Testis (tissue), 3 donors: Measurements from ENCODE around the gene MRPL42. TPM values are rescaled to one million over a fixed set of nuclear protein-coding genes. Genes with fewer than 3 reads are reported as not detected.

Source experiments
- DNase-seq: peaks from one replicate; pipeline ENCODE4 v3.0.0-alpha.2; 2019
- H3K27ac ChIP-seq, 2 donors: fragments of 200-600 bp; sonication (generic); one replicate each; pipeline ENCODE4 v1.5.1; 2019
- H3K27me3 ChIP-seq: fragments of 200-600 bp; sonication (generic); one replicate; pipeline ENCODE4 v1.5.1; 2019
- H3K36me3 ChIP-seq: fragments of 200-600 bp; sonication (generic); one replicate; pipeline ENCODE4 v1.5.1; 2017; ENCODE audit warnings: low read depth; ENCODE audit errors: missing control alignments
- H3K4me1 ChIP-seq: fragments of 200-600 bp; sonication (generic); one replicate; pipeline ENCODE4 v1.5.1; 2019
- H3K4me3 ChIP-seq, 2 donors: fragments of 200-600 bp; sonication (generic); one replicate each; pipeline ENCODE4 v1.5.1; 2017 to 2019
- H3K9me3 ChIP-seq: fragments of 200-600 bp; sonication (generic); one replicate; pipeline ENCODE4 v1.5.1; 2017
- CTCF ChIP-seq, 3 experiments: fragments of 450-650 bp in 2 of 3; fragments of 200-600 bp in 1 of 3; sonication (generic) in 1 of 3; IDR thresholded peaks; one replicate each; pipeline ENCODE4 v1.5.1; 2016 to 2019; ENCODE audit warnings: antibody characterized with exemption in 3 of 3, mild to moderate bottlenecking in 2 of 3, moderate library complexity in 1 of 3
- POLR2A ChIP-seq: fragments of 450-650 bp; IDR thresholded peaks from one replicate; pipeline ENCODE4 v1.6.1; 2017; ENCODE audit warnings: antibody characterized with exemption, mild to moderate bottlenecking, moderate library complexity
- WGBS, 2 donors: methylation state at CpG; one replicate each; pipeline ENCODE4 v1.1.5; 2018; 5-methylcytosine and 5-hydroxymethylcytosine counted together
- intact Hi-C: fragments of 100-400 bp; cut with DNase I; formaldehyde crosslinking; loops from one replicate; pipeline ENCODE4 v1.15.1; 2023; ENCODE audit warnings: low total_unique reads
- polyA plus RNA-seq: library from polyadenylated mRNA; stranded (reverse); fragments of 350-450 nt; fragmentation: Illumina TruSeq; extraction: RNeasy Lipid Tissue Mini Kit (QIAGEN cat#74804); gene quantifications from one replicate; pipeline ENCODE4 v1.2.3, GENCODE V29; 2014; ENCODE audit warnings: low read depth, low replicate concordance; ENCODE audit not compliant: insufficient read depth
- total RNA-seq, 2 donors: library from RNA; depleted of rRNA; stranded (reverse); fragments of >200 nt; gene quantifications; one replicate each; pipeline ENCODE4 v1.2.3, GENCODE V29; 2016

The MRPL42 gene
- total and polyA plus RNA-seq, 3 donors from 2014 or later, result 38.8 to 93.5 (median 39.6) TPM

DNA sequence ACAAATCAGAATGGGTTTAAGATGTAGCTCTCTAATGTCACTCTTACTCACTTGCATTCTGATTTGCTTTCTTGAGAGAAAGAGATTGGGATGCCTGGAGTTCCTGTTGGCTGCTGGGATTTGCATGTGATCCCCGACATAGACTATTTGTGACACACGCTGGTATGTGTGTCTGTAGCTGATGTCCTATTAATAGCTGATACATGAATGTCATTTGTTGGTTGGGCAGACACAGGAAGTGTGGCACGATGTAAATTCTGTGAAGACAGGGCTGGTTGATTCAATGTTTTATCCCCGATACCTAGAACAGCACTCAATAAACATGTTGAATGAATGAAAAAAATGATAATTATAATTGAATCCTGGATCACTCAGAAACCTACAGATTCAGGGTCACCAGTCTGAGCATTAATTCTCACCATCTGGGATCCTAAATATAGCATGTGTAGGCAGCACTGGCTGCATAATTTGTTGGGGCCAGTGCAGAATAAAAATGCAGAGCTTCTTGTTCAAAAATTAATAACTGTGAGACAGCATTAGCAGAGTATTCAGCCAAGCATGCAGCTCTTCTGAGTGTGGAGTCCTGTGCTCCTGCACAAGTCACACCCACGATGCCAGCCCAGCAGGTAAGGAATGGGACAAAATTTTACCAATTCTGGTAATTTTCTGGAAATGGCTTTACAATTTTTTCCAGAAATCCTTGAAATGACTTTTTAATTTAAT is 69.6 kb downstream of the MRPL42 start:
- Histone ChIP-seq H3K36me3 (no peaks in the 10 kb centered on the region), H3K9me3 (no peaks in the 10 kb centered on the region), H3K27me3 (no peaks in the 10 kb centered on the region), H3K4me3 (no peak overlapping the region), H3K27ac (no peak overlapping the region), H3K4me1 (no peaks in the 10 kb centered on the region)
- TF ChIP-seq POLR2A (no peak), CTCF (IDR thresholded peaks at IDR 0.05) (no peak)
- intact Hi-C loops, result no loop called here
- DNase-seq, result no peak
- 71 to 80% methylated on average over 5 of the region's 5 CpGs for WGBS, 2 donors

GRCh38 chr12:93537769-93538168 is 70.5 kb downstream of the MRPL42 start:
- no peaks in the 10 kb centered on the region for H3K9me3 ChIP-seq
- H3K4me3 ChIP-seq, result no peak overlapping the region
- no peak overlapping the region for H3K27ac ChIP-seq
- 90 to 94% methylated on average over 5 of the region's 5 CpGs for WGBS, 2 donors
- no peaks in the 10 kb centered on the region for H3K36me3 ChIP-seq
- H3K4me1 ChIP-seq, result no peaks in the 10 kb centered on the region
- no peaks in the 10 kb centered on the region for H3K27me3 ChIP-seq
- intact Hi-C loops, result no loop called here
- no peak for DNase-seq
- TF ChIP-seq CTCF (IDR thresholded peaks at IDR 0.05) (no peak), POLR2A (no peak)

GRCh38 chr12:93539821-93540220 is 72.5 kb downstream of the MRPL42 start:
- H3K27me3 ChIP-seq, result no peaks in the 10 kb centered on the region
- WGBS, 2 donors, result 88 to 90% methylated on average over 4 of the region's 4 CpGs
- H3K4me3 ChIP-seq, result no peak overlapping the region
- intact Hi-C loops, result no loop called here
- no peak overlapping the region for H3K27ac ChIP-seq
- TF ChIP-seq CTCF (IDR thresholded peaks at IDR 0.05), result no peak
- no peak for TF ChIP-seq POLR2A
- H3K9me3 ChIP-seq, result no peaks in the 10 kb centered on the region
- H3K36me3 ChIP-seq, result no peaks in the 10 kb centered on the region
- H3K4me1 ChIP-seq, result no peaks in the 10 kb centered on the region
- DNase-seq, result no peak

GRCh38 chr12:93540466-93540865 is 73.2 kb downstream of the MRPL42 start:
- TF ChIP-seq CTCF (IDR thresholded peaks at IDR 0.05) (no peak), POLR2A (no peak)
- intact Hi-C loops, result no loop called here
- no peak overlapping the region for H3K4me3 ChIP-seq
- H3K4me1 ChIP-seq, result no peaks in the 10 kb centered on the region
- DNase-seq, result no peak
- H3K27ac ChIP-seq, result no peak overlapping the region
- no peaks in the 10 kb centered on the region for H3K36me3 ChIP-seq
- no peaks in the 10 kb centered on the region for H3K27me3 ChIP-seq
- WGBS, 2 donors, result 51 to 52% methylated on average over 1 of the region's 1 CpG
- no peaks in the 10 kb centered on the region for H3K9me3 ChIP-seq
